Neural cell (in vitro differentiated cells): ENCODE results near the gene FILIP1L. TPM values are rescaled to one million over a fixed set of nuclear protein-coding genes. Genes with fewer than 3 reads are reported as not detected.

Experiments used
- H2AFZ ChIP-seq: fragments of 200-600, 300-800 bp; sonication (generic), shearing (Covaris generic); 2 replicates; pipeline ENCODE4 v1.6.0; 2014; ENCODE audit warnings: low read depth, mild to moderate bottlenecking, antibody characterized with exemption, low read length, moderate library complexity
- H3F3A ChIP-seq: fragments of 200-600 bp; shearing (Covaris generic); 2 replicates; pipeline ENCODE4 v1.6.1; 2016; ENCODE audit warnings: mild to moderate bottlenecking, moderate library complexity, mixed read lengths, antibody characterized with exemption, low read length; ENCODE audit not compliant: insufficient read depth, poor library complexity, severe bottlenecking
- H3K27ac ChIP-seq: fragments of 200-600, 300-800 bp; sonication (generic), shearing (Covaris generic); 2 replicates; pipeline ENCODE4 v1.5.1; 2014; ENCODE audit warnings: mild to moderate bottlenecking, low read length, moderate library complexity
- H3K27me3 ChIP-seq: fragments of 300-800, 200-600 bp; sonication (generic), shearing (Covaris generic); 2 replicates; pipeline ENCODE4 v1.6.0; 2014; ENCODE audit warnings: mild to moderate bottlenecking, low read depth, low read length, moderate library complexity; ENCODE audit not compliant: insufficient read depth
- H3K36me3 ChIP-seq: fragments of 300-800, 200-600 bp; sonication (generic), shearing (Covaris generic); 2 replicates; pipeline ENCODE4 v1.5.1; 2014; ENCODE audit warnings: mild to moderate bottlenecking, antibody characterized with exemption, low read length, moderate library complexity; ENCODE audit not compliant: insufficient read depth
- H3K4me2 ChIP-seq: fragments of 300-800, 200-600 bp; sonication (generic), shearing (Covaris generic); 2 replicates; pipeline ENCODE4 v1.6.0; 2014; ENCODE audit warnings: mild to moderate bottlenecking, low read length
- H3K4me3 ChIP-seq: fragments of 300-800, 200-600 bp; sonication (generic), shearing (Covaris generic); 2 replicates; pipeline ENCODE4 v1.5.1; 2014; ENCODE audit warnings: mild to moderate bottlenecking, low read length, moderate library complexity
- H3K79me2 ChIP-seq: fragments of 200-600 bp; shearing (Covaris generic); replicated peaks from 2 replicates; pipeline ENCODE4 v1.6.0; 2014; ENCODE audit warnings: mild to moderate bottlenecking, low read length, moderate library complexity; ENCODE audit not compliant: insufficient read depth
- H3K9ac ChIP-seq: fragments of 300-800, 200-600 bp; sonication (generic), shearing (Covaris generic); 2 replicates; pipeline ENCODE4 v1.6.1; 2016; ENCODE audit warnings: mild to moderate bottlenecking, low read length, mixed read lengths
- H3K9me2 ChIP-seq: fragments of 200-600 bp; shearing (Covaris generic); 2 replicates; pipeline ENCODE4 v1.6.1; 2016; ENCODE audit warnings: mild to moderate bottlenecking, low read length, mixed read lengths; ENCODE audit not compliant: insufficient read depth
- H3K9me3 ChIP-seq: fragments of 200-600, 300-800 bp; sonication (generic), shearing (Covaris generic); 2 replicates; pipeline ENCODE4 v1.6.1; 2016; ENCODE audit warnings: mild to moderate bottlenecking, mixed run types, low read length, moderate library complexity, mixed read lengths
- H4K20me1 ChIP-seq: fragments of 200-600 bp; shearing (Covaris generic); 2 replicates; pipeline ENCODE4 v1.6.1; 2016; ENCODE audit warnings: mild to moderate bottlenecking, mixed run types; ENCODE audit not compliant: insufficient read depth
- CTCF ChIP-seq: fragments of 450-650 bp; IDR thresholded peaks from 2 replicates; pipeline ENCODE4 v1.5.1; 2014; ENCODE audit warnings: antibody characterized with exemption, mild to moderate bottlenecking, moderate library complexity; ENCODE audit not compliant: poor library complexity, severe bottlenecking
- EP300 ChIP-seq: fragments of 450-650 bp; conservative IDR thresholded peaks from 2 replicates; pipeline ENCODE4 v1.6.1; 2014; ENCODE audit warnings: antibody characterized with exemption, mild to moderate bottlenecking, moderate library complexity; ENCODE audit not compliant: poor library complexity, severe bottlenecking
- EZH2 ChIP-seq: fragments of 200-600, 300-800 bp; shearing (Covaris generic), sonication (generic); IDR thresholded peaks from 2 replicates; pipeline ENCODE4 v1.6.1; 2014; ENCODE audit warnings: antibody characterized with exemption, low read length, borderline replicate concordance, mild to moderate bottlenecking; ENCODE audit not compliant: insufficient read depth, poor library complexity, severe bottlenecking
- MXI1 ChIP-seq: fragments of 450-650 bp; conservative IDR thresholded peaks from 2 replicates; pipeline ENCODE4 v1.6.1; 2014; ENCODE audit warnings: antibody characterized with exemption, mild to moderate bottlenecking; ENCODE audit not compliant: poor library complexity, severe bottlenecking
- POLR2AphosphoS5 ChIP-seq: IDR thresholded peaks from 2 replicates; pipeline ENCODE4 v1.6.1; 2012
- RAD21 ChIP-seq: fragments of 450-650 bp; conservative IDR thresholded peaks from 2 replicates; pipeline ENCODE4 v1.6.1; 2014; ENCODE audit warnings: antibody characterized with exemption, mild to moderate bottlenecking, moderate library complexity
- REST ChIP-seq: IDR thresholded peaks from 2 replicates; pipeline ENCODE4 v1.6.1; 2012; ENCODE audit warnings: borderline replicate concordance
- SMC3 ChIP-seq: fragments of 450-650 bp; conservative IDR thresholded peaks from 2 replicates; pipeline ENCODE4 v1.6.1; 2014; ENCODE audit warnings: antibody characterized with exemption, mild to moderate bottlenecking, moderate library complexity; ENCODE audit not compliant: poor library complexity
- TAF1 ChIP-seq: IDR thresholded peaks from 2 replicates; pipeline ENCODE4 v1.6.1; 2012; ENCODE audit warnings: low read depth
- polyA plus RNA-seq: library from polyadenylated mRNA; depleted of rRNA; stranded (reverse); fragments of >200 nt; gene quantifications from 2 replicates; pipeline ENCODE4 v1.2.3, GENCODE V29; 2014

FILIP1L gene
- polyA plus RNA-seq, 1 donor from 2014 or later: 0.27 TPM

GRCh38 chr3:99885851-99886250 lies 228.4 kb downstream of the FILIP1L start:
- no peaks in the 10 kb centered on the region for H3F3A ChIP-seq
- no peaks in the 10 kb centered on the region for H3K9me3 ChIP-seq
- H3K79me2 ChIP-seq: no peaks in the 10 kb centered on the region
- TF ChIP-seq CTCF (no peak), RAD21 (no peak), POLR2AphosphoS5 (no peak), SMC3 (no peak), TAF1 (no peak), EP300 (no peak), MXI1 (no peak), REST (no peak), EZH2 (no peak)
- no peak overlapping the region for H3K27ac ChIP-seq
- H3K4me2 ChIP-seq: no peak overlapping the region
- H4K20me1 ChIP-seq: no peaks in the 10 kb centered on the region
- H3K36me3 ChIP-seq: no peaks in the 10 kb centered on the region
- H3K9ac ChIP-seq: no peak overlapping the region
- no peaks in the 10 kb centered on the region for H3K9me2 ChIP-seq
- H3K27me3 ChIP-seq: no peaks in the 10 kb centered on the region
- no peak overlapping the region for H3K4me3 ChIP-seq
- H2AFZ ChIP-seq: no peak overlapping the region

GRCh38 chr3:99885085-99885484 lies 229.2 kb downstream of the FILIP1L start:
- H3K79me2 ChIP-seq: no peaks in the 10 kb centered on the region
- H3K36me3 ChIP-seq: no peaks in the 10 kb centered on the region
- H4K20me1 ChIP-seq: no peaks in the 10 kb centered on the region
- H3K9me3 ChIP-seq: no peaks in the 10 kb centered on the region
- H3K9me2 ChIP-seq: no peaks in the 10 kb centered on the region
- H3F3A ChIP-seq: no peaks in the 10 kb centered on the region
- no peak overlapping the region for H3K27ac ChIP-seq
- H2AFZ ChIP-seq: no peak overlapping the region
- no peak overlapping the region for H3K4me2 ChIP-seq
- no peaks in the 10 kb centered on the region for H3K27me3 ChIP-seq
- H3K4me3 ChIP-seq: no peak overlapping the region
- no peak overlapping the region for H3K9ac ChIP-seq
- TF ChIP-seq TAF1 (no peak), MXI1 (no peak), SMC3 (no peak), EZH2 (no peak), REST (no peak), POLR2AphosphoS5 (no peak), EP300 (no peak), RAD21 (no peak), CTCF (no peak)
